Transverse colon (tissue), 4 donors: Measurements from ENCODE around the gene CNKSR1. TPM values are rescaled to one million over a fixed set of nuclear protein-coding genes. Genes with fewer than 3 reads are reported as not detected.

Experiments
- DNase-seq: peaks from one replicate; pipeline ENCODE4 v3.0.0-alpha.2; 2019
- H3K27ac ChIP-seq, 4 donors: fragments of 200-600 bp; sonication (generic); 2 replicates each; pipeline ENCODE4 v1.5.1; 2016 to 2018; ENCODE audit warnings: inconsistent platforms in 4 of 4
- H3K27me3 ChIP-seq: fragments of 200-600 bp; sonication (generic); 2 replicates; pipeline ENCODE4 v1.5.1; 2017; ENCODE audit warnings: inconsistent platforms
- H3K36me3 ChIP-seq, 4 donors: fragments of 200-600 bp; sonication (generic); 2 replicates each; pipeline ENCODE4 v1.5.1; 2017 to 2019; ENCODE audit warnings: inconsistent platforms in 4 of 4
- H3K4me1 ChIP-seq, 4 donors: fragments of 200-600 bp; sonication (generic); 2 replicates each; pipeline ENCODE4 v1.5.1; 2017 to 2020; ENCODE audit warnings: inconsistent platforms in 4 of 4
- H3K4me3 ChIP-seq, 4 donors: fragments of 200-600 bp; sonication (generic); 1 replicate in 1 of 4; 2 replicates in 3 of 4; pipeline versions ENCODE4 v1.5.1 to v1.6.1; 2017 to 2019; ENCODE audit warnings: inconsistent platforms in 4 of 4
- H3K9me3 ChIP-seq, 2 donors: fragments of 200-600 bp; sonication (generic); 2 replicates each; pipeline ENCODE4 v1.5.1; 2017 to 2019; ENCODE audit warnings: inconsistent platforms in 2 of 2
- EP300 ChIP-seq: sonication (generic); formaldehyde crosslinking; IDR thresholded peaks from one replicate; pipeline ENCODE4 v1.6.1; 2017; ENCODE audit warnings: antibody characterized with exemption, low read depth
- POLR2A ChIP-seq: fragments of 450-650 bp; IDR thresholded peaks from one replicate; pipeline ENCODE4 v1.6.1; 2016; ENCODE audit warnings: antibody characterized with exemption, mild to moderate bottlenecking, moderate library complexity
- POLR2AphosphoS5 ChIP-seq, 3 donors: sonication (generic); formaldehyde crosslinking; IDR thresholded peaks; one replicate each; pipeline ENCODE4 v1.6.1; 2016; ENCODE audit warnings: antibody characterized with exemption in 3 of 3
- WGBS, 2 donors: methylation state at CpG; one replicate each; pipeline ENCODE4 v1.1.5; 2018; ENCODE audit warnings: low coverage in 1 of 2; 5-methylcytosine and 5-hydroxymethylcytosine counted together
- in situ Hi-C, 4 donors: fragments of 200-750 bp; cut with MboI; loops; one replicate each; pipeline versions ENCODE4 v1.15.0 to v1.15.1; 2017; ENCODE audit warnings: low sequenced_read_pairs in 3 of 4, low pct_ligation_motif_present in 1 of 4, low pct_unique_long_range_greater_than_20kb in 1 of 4
- intact Hi-C: fragments of 100-400 bp; cut with DNase I; formaldehyde crosslinking; loops from one replicate; pipeline ENCODE4 v1.15.1; 2023; ENCODE audit warnings: low total_unique reads
- total RNA-seq, 4 donors: library from RNA; depleted of rRNA; stranded (reverse); fragments of >200 nt; gene quantifications; one replicate each; pipeline ENCODE4 v1.1.0, GENCODE V29; 2016
- TF ChIP-seq, protein P1 (sequence below), 5 experiments: fragments of 200-600 bp in 3 of 5; fragments of 450-650 bp in 2 of 5; sonication (generic) in 3 of 5; IDR thresholded peaks; 1 replicate in 2 of 5; 2 replicates in 3 of 5; pipeline ENCODE4 v1.5.1; 2016 to 2017; ENCODE audit warnings: antibody characterized with exemption in 5 of 5, inconsistent platforms in 3 of 5, mild to moderate bottlenecking in 2 of 5, moderate library complexity in 1 of 5

CNKSR1 gene
- total RNA-seq, 4 donors from 2014 or later: 53.5 to 187 (median 74.4) TPM

DNA sequence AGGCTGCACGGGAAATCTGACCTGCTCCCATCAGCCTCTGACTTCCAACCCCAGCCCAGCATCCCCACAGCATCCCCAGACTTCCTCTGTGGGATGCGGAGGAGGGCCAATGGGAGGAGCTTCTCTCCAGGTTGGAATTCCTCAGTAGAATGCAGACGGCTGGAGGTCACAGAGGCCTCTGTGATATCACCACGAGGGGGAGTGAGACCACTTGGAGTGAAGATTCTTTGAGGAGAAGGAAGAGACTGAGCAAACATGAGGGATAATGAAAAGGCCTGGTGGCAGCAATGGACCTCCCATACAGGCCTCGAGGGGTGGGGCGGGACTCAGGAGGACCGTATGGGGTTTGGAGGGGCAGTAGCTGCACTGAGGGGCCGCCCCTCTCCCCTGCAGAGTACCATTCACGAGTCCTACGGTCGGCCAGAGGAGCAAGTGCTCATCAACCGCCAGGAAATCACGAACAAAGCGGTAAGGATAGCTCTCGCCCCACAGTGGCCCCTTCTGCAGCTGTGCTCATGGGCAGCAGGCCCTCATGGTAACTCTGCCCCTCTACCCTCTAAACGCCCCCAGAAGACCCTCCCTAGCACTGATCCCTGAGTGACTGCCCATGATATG, 13.2 kb downstream of the CNKSR1 start, which contains the start of gene CATSPER4:
Gene CATSPER4, plus strand, starts transcription at position 230 of the 615 bp plus-strand sequence. Its CDS starts 26 bp downstream, at position 256.
- no peak for DNase-seq
- in situ Hi-C loops (no loop called here), intact Hi-C loops (no loop called here)
- Histone ChIP-seq H3K9me3 (no peaks in the 10 kb centered on the region), H3K27me3 (no peaks in the 10 kb centered on the region), H3K27ac (no peak within 1 kb of the TSS), H3K36me3 (no peaks in the 10 kb centered on the region), H3K4me1 (no peaks in the 10 kb centered on the region), H3K4me3 (no peak within 1 kb of the TSS)
- no peak for TF ChIP-seq POLR2AphosphoS5 (IDR thresholded peaks at IDR 0.05)
- TF ChIP-seq, protein P1, sequence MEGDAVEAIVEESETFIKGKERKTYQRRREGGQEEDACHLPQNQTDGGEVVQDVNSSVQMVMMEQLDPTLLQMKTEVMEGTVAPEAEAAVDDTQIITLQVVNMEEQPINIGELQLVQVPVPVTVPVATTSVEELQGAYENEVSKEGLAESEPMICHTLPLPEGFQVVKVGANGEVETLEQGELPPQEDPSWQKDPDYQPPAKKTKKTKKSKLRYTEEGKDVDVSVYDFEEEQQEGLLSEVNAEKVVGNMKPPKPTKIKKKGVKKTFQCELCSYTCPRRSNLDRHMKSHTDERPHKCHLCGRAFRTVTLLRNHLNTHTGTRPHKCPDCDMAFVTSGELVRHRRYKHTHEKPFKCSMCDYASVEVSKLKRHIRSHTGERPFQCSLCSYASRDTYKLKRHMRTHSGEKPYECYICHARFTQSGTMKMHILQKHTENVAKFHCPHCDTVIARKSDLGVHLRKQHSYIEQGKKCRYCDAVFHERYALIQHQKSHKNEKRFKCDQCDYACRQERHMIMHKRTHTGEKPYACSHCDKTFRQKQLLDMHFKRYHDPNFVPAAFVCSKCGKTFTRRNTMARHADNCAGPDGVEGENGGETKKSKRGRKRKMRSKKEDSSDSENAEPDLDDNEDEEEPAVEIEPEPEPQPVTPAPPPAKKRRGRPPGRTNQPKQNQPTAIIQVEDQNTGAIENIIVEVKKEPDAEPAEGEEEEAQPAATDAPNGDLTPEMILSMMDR (IDR thresholded peaks at IDR 0.05): peak in 2 of 5 experiments; percentile 7 to 13
- 59% methylated on average over 16 of the region's 16 CpGs; no CpG with 5 or more reads in 1 of the 2 donors for WGBS, 2 donors

DNA sequence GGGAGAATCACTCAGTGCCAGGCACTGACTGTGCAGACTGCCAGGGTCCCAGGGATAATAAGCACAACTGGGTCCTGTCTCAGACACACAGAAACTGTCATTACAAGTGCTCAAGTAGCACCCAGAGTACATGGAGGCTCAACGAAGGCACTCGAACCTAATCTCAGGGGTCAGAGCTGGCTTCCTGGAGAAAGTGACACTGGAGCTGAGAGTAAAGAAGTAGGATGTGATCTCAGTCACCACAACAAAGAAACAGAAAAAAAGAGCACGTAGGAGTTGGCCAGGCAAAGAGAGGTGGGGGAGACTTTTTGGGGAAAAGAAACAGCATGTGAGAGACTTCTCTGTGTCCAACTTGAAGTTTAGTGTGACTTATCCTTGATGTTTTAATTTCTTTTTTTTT, 14.4 kb downstream of the CNKSR1 start:
- 47 to 88% methylated on average over 1 to 3 of the region's 3 CpGs for WGBS, 2 donors
- no peak for TF ChIP-seq EP300
- no peak for TF ChIP-seq POLR2A
- TF ChIP-seq POLR2AphosphoS5 (IDR thresholded peaks at IDR 0.05): no peak
- TF ChIP-seq, protein P1 (IDR thresholded peaks at IDR 0.05): no peak
- Histone ChIP-seq H3K9me3 (no peaks in the 10 kb centered on the region), H3K27ac (no peak overlapping the region), H3K36me3 (no peaks in the 10 kb centered on the region), H3K4me3 (no peak overlapping the region), H3K4me1 (no peaks in the 10 kb centered on the region), H3K27me3 (no peaks in the 10 kb centered on the region)
- no peak for DNase-seq
- intact Hi-C loops: no loop called here
- in situ Hi-C loops: no loop called here

DNA sequence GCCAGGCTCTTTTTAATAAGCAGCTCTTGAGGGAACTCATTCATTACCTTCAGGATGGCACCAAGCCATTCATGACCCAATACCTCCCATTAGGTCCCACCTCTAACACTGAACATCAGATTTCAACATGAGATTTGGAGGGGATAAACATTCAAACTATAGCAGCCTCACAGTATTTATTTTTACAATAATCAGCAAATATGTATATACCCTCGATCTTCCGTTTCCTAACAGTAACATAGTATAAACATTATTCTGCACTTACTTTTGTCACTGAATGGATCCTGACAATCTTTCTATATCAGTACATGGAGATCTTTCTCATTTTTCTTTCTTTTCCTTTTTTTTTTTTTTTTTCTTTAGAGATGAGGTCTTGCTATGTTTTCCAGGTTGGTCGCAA, 18.5 kb downstream of the CNKSR1 start:
- WGBS, 2 donors: 68 to 96% methylated on average over 3 of the region's 3 CpGs
- Histone ChIP-seq H3K4me1 (no peaks in the 10 kb centered on the region), H3K9me3 (no peaks in the 10 kb centered on the region), H3K27me3 (no peaks in the 10 kb centered on the region), H3K36me3 (no peaks in the 10 kb centered on the region), H3K27ac (no peak overlapping the region), H3K4me3 (no peak overlapping the region)
- in situ Hi-C loops: no loop called here
- intact Hi-C loops: no loop called here
- no peak for DNase-seq
- TF ChIP-seq EP300: no peak
- TF ChIP-seq, protein P1 (IDR thresholded peaks at IDR 0.05): no peak
- no peak for TF ChIP-seq POLR2AphosphoS5 (IDR thresholded peaks at IDR 0.05)
- no peak for TF ChIP-seq POLR2A

DNA sequence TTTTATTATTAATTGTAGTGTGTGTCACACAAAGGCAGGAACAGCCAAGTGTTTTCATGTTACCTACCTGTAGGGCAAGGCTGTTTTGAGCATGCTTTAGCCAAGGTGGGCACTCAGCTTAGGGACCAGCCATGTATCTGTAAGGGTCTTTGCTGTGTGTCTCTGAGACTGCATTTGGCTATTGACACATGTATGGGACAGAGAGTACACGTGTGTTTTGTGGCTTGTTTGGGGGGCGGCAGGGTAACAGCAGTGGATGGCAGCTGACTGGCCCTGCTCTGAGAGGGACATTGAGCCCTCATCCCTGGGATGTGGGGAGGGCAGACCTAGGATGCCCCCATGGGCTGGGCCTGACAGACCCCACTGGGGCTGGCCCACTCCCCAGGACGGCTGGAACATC, 20.0 kb downstream of the CNKSR1 start:
- intact Hi-C loops: no loop called here
- TF ChIP-seq, protein P1 (IDR thresholded peaks at IDR 0.05): no peak

More for the DNA sequence above, 20.0 kb downstream of the CNKSR1 start:
- in situ Hi-C loops: no loop called here
- Histone ChIP-seq H3K9me3 (no peaks in the 10 kb centered on the region), H3K27ac (no peak overlapping the region), H3K27me3 (no peaks in the 10 kb centered on the region), H3K4me1 (no peaks in the 10 kb centered on the region), H3K36me3 (no peaks in the 10 kb centered on the region), H3K4me3 (no peak overlapping the region)
- DNase-seq: no peak
- 87% methylated on average over 3 of the region's 3 CpGs; no CpG with 5 or more reads in 1 of the 2 donors for WGBS, 2 donors
